T-cell (primary cell): ENCODE measurements around the gene MAPKAPK2. TPM values are rescaled to one million over a fixed set of nuclear protein-coding genes. Genes with fewer than 3 reads are reported as not detected.
A peak's percentile ranks its signal among the peaks of the same experiment; 100 is the strongest.

ENCODE experiments used
- ATAC-seq, 4 experiments: fragments of 200-7000 bp in 3 of 4; fragments of 150-1000 bp in 1 of 4; cut with Tn5 transposase; replicated peaks in 1 of 4; 1 replicate in 3 of 4; 2 replicates in 1 of 4; pipeline ENCODE4 v1.10.0; 2021; ENCODE audit warnings: moderate library complexity in 3 of 4, mild to moderate bottlenecking in 2 of 4, moderate number of reproducible peaks in 1 of 4
- CTCF ChIA-PET, 2 donors: fragments of 300-600 bp; sonication (Branson Sonifier 250); formaldehyde crosslinking; loops; one replicate each; lab custom pipeline; 2022; ENCODE audit warnings: antibody characterized with exemption in 2 of 2; lab: Charles Lee
- POLR2A ChIA-PET, 2 donors: fragments of 300-600 bp; sonication (Branson Sonifier 250); formaldehyde crosslinking; loops; one replicate each; lab custom pipeline; 2022; ENCODE audit warnings: antibody characterized with exemption in 2 of 2; lab: Charles Lee
- DNase-seq, 35 experiments: peaks; one replicate each; pipeline versions ENCODE4 v3.0.0 to v3.0.0-alpha.2; 2013 to 2023
- H3K27ac ChIP-seq: one replicate; pipeline ENCODE4 v1.5.1; 2013; ENCODE audit warnings: low read length
- H3K27me3 ChIP-seq, 2 experiments: replicated peaks in 1 of 2; 1 replicate in 1 of 2; 2 replicates in 1 of 2; pipeline versions ENCODE4 v1.6.1 to v1.7.0; 2013; ENCODE audit warnings: low read length in 1 of 2, mixed read lengths in 1 of 2; ENCODE audit not compliant: control insufficient read depth in 2 of 2, insufficient read depth in 2 of 2; ENCODE audit errors: extremely low read depth in 1 of 2
- H3K36me3 ChIP-seq, 2 donors: 1 replicate in 1 of 2; 2 replicates in 1 of 2; pipeline versions ENCODE4 v1.6.1 to v1.7.0; 2013; ENCODE audit warnings: low read length in 1 of 2; ENCODE audit not compliant: control insufficient read depth in 2 of 2, insufficient read depth in 1 of 2; ENCODE audit errors: extremely low read depth in 1 of 2
- H3K4me1 ChIP-seq, 2 experiments: 1 replicate in 1 of 2; 2 replicates in 1 of 2; pipeline versions ENCODE4 v1.6.1 to v1.7.0; 2013; ENCODE audit warnings: low read length in 2 of 2, mixed read lengths in 1 of 2; ENCODE audit not compliant: insufficient read depth in 2 of 2, control insufficient read depth in 1 of 2; ENCODE audit errors: extremely low read depth in 1 of 2
- H3K4me3 ChIP-seq, 2 donors: 1 replicate in 1 of 2; 2 replicates in 1 of 2; pipeline versions ENCODE4 v1.5.1 to v1.7.0; 2013; ENCODE audit warnings: mild to moderate bottlenecking in 2 of 2, low read length in 1 of 2, moderate library complexity in 1 of 2; ENCODE audit not compliant: control insufficient read depth in 1 of 2; ENCODE audit errors: extremely low read depth in 1 of 2
- H3K9me3 ChIP-seq: 2 replicates; pipeline ENCODE4 v1.7.0; 2013
- H3K27ac Mint-ChIP-seq, 2 donors: one replicate each; pipeline ENCODE4 v1.8.0; 2020 to 2021; ENCODE audit warnings: mild to moderate bottlenecking in 2 of 2, mixed read lengths in 2 of 2
- H3K27me3 Mint-ChIP-seq, 2 donors: one replicate each; pipeline ENCODE4 v1.8.0; 2021 to 2022; ENCODE audit warnings: mixed read lengths in 2 of 2
- H3K36me3 Mint-ChIP-seq: one replicate; pipeline ENCODE4 v1.8.0; 2021; ENCODE audit warnings: mixed read lengths
- H3K4me1 Mint-ChIP-seq, 3 donors: one replicate each; pipeline ENCODE4 v1.8.0; 2020 to 2022; ENCODE audit warnings: mixed read lengths in 3 of 3, mild to moderate bottlenecking in 1 of 3
- H3K4me3 Mint-ChIP-seq, 3 donors: one replicate each; pipeline ENCODE4 v1.8.0; 2020 to 2022; ENCODE audit warnings: mild to moderate bottlenecking in 3 of 3, mixed read lengths in 3 of 3, moderate library complexity in 3 of 3
- H3K9me3 Mint-ChIP-seq, 3 donors: one replicate each; pipeline ENCODE4 v1.8.0; 2020 to 2022; ENCODE audit warnings: mixed read lengths in 3 of 3
- WGBS: methylation state at CpG from one replicate; pipeline ENCODE4 v1.1.5; 2013; ENCODE audit warnings: missing lambda C conversion rate; ENCODE audit not compliant: insufficient coverage; 5-methylcytosine and 5-hydroxymethylcytosine counted together
- total RNA-seq, 35 experiments: library from RNA in 6 of 35; stranded (reverse) in 6 of 35; fragments of 120-200 nt in 1 of 35; gene quantifications; one replicate each; pipeline versions ENCODE4 v1.2.1 to v1.2.4 and lab custom pipeline; 2013 to 2026

MAPKAPK2 gene
- total RNA-seq, 5 donors from 2014 or later (not counting 1 experiment from before 2014, with no cell fraction given): 64.3 to 117 (median 78.4) TPM

DNA sequence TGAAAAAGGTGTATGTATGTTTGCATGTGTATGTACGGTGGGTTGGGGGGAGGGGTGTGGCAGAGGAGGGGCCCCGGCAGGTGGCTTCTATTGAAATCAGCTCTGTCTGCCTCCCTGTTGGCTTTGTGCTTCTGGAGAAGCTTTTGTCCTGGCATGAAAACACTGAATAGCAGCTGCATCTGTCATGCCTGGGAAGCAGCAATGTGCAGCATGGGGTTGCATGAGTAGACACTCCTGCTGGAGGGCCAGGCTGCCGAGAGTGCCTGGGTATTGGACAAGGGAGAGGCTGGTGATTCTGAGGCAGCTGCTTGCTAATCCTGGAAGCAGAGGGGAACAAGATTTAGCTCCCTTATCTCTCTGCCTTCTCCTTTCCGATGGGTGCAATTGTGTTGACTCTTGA, 20.5 kb downstream of the MAPKAPK2 start:
- Mint-ChIP-seq H3K27ac (peak overlapping the region in 1 of 2 donors; percentile 28), H3K9me3 (no peaks in the 10 kb centered on the region), H3K27me3 (no peaks in the 10 kb centered on the region), H3K4me3 (peak overlapping the region in 1 of 3 donors; percentile 55), H3K4me1 (peaks cover 92 to 95% (median 94%) of the 10 kb centered on the region in 3 donors), H3K36me3 (peaks cover 5% of the 10 kb centered on the region)
- Histone ChIP-seq H3K27ac (no peak overlapping the region), H3K27me3 (no peaks in the 10 kb centered on the region), H3K4me1 (peaks cover 30 to 64% of the 10 kb centered on the region in 2 experiments), H3K4me3 (no peak overlapping the region), H3K9me3 (no peaks in the 10 kb centered on the region), H3K36me3 (no peaks in the 10 kb centered on the region)
- ChIA-PET CTCF (interaction anchor here in 1 of 2 donors (1.6 kb wide), 1 partner anchor 22 kb away, joined by 3 read pairs; no protein-coding TSS in a partner anchor), POLR2A (interaction anchor here in 1 of 2 donors (0.6 to 1.1 kb wide), 2 partner anchors 9 to 93 kb away, joined by 6 read pairs; no protein-coding TSS in a partner anchor)
- ATAC-seq: no peak
- 93% methylated on average over 2 of the region's 4 CpGs for WGBS
- DNase-seq: no peak

DNA sequence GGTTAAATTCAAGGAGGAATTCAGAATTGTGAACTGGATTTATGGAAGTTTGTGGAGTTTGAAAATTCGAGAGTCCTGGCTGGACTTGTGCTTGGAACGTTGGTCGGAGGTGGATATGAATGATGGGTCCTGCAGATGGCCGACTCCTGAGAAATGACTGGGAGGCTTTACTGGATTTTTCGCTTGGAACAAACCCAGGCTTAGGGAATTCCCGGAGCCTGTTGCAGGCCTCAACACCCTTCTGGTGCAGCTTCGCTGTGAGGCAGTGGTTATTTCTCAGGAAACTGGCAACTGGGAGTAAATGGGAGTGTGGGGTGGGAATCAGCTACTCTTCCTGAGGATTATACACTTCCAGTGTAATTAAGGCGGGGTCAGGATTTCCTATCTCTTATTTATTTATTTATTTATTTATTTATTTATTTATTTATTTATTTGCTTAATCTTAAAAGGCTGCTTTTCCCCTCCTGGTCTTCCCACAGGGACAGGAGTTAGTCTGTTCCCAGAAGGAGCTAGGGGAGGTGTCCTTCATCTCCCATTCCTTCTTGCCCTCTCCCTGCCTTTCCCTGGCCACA, 21.1 kb downstream of the MAPKAPK2 start:
- no peak overlapping the region for H3K4me3 ChIP-seq
- no peaks in the 10 kb centered on the region for H3K27me3 ChIP-seq
- ATAC-seq: no peak
- ChIA-PET CTCF (interaction anchor here in 1 of 2 donors (0.5 kb wide), 1 partner anchor 358 kb away, joined by 4 read pairs; no protein-coding TSS in a partner anchor), POLR2A (interaction anchor here in 1 of 2 donors (1.1 kb wide), 1 partner anchor 9 kb away, joined by 6 read pairs; no protein-coding TSS in a partner anchor)
- H3K4me1 Mint-ChIP-seq: peaks cover 92 to 94% (median 92%) of the 10 kb centered on the region in 3 donors
- H3K9me3 ChIP-seq: no peaks in the 10 kb centered on the region
- DNase-seq: no peak
- WGBS: 95% methylated on average over 3 of the region's 8 CpGs
- peaks cover 30 to 62% of the 10 kb centered on the region in 2 experiments for H3K4me1 ChIP-seq
- H3K27ac ChIP-seq: no peak overlapping the region
- H3K9me3 Mint-ChIP-seq: no peaks in the 10 kb centered on the region
- peak overlapping the region in 1 of 3 donors; percentile 55 for H3K4me3 Mint-ChIP-seq
- H3K36me3 Mint-ChIP-seq: peaks cover 10% of the 10 kb centered on the region
- no peaks in the 10 kb centered on the region for H3K27me3 Mint-ChIP-seq
- H3K27ac Mint-ChIP-seq: peak overlapping the region in 1 of 2 donors; percentile 28
- H3K36me3 ChIP-seq: no peaks in the 10 kb centered on the region

DNA sequence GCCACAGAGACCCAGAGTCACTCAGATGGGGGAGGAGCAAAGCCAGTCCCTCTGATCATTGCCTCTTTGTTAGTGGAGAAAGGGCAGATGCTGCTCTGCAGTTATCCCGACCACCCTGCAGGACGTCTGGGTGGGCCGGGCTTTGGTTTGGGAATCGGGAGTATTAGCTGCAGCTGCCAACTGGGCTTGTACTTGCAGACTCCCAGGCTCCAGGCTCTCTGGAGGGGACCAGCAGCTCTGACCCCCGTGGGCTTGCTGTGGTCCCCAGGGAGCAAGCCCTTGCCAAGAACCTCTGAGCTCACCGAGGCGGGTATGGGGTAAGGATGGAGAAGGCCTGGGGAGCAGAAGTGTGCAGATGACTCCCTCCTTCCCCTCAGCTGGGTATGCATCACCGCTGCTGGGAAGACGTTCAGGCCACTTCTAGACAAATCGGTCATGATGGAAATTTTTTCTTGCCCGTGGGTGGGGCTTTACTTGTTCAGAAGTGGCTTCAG, 21.6 kb downstream of the MAPKAPK2 start:
- Histone ChIP-seq H3K27me3 (no peaks in the 10 kb centered on the region), H3K27ac (no peak overlapping the region), H3K4me1 (peaks cover 30 to 62% of the 10 kb centered on the region in 2 experiments), H3K4me3 (no peak overlapping the region), H3K9me3 (no peaks in the 10 kb centered on the region), H3K36me3 (no peaks in the 10 kb centered on the region)
- ATAC-seq (no peak), DNase-seq (no peak)
- ChIA-PET CTCF (interaction anchor here in 1 of 2 donors (0.5 kb wide), 1 partner anchor 359 kb away, joined by 4 read pairs; no protein-coding TSS in a partner anchor), POLR2A (no interaction called here)
- Mint-ChIP-seq H3K27me3 (no peaks in the 10 kb centered on the region), H3K4me3 (peak overlapping the region in 1 of 3 donors; percentile 46), H3K27ac (peak overlapping the region in 1 of 2 donors; percentile 44), H3K4me1 (peaks cover 87 to 88% (median 87%) of the 10 kb centered on the region in 3 donors), H3K36me3 (peaks cover 10% of the 10 kb centered on the region), H3K9me3 (no peaks in the 10 kb centered on the region)
- 78% methylated on average over 4 of the region's 11 CpGs for WGBS

DNA sequence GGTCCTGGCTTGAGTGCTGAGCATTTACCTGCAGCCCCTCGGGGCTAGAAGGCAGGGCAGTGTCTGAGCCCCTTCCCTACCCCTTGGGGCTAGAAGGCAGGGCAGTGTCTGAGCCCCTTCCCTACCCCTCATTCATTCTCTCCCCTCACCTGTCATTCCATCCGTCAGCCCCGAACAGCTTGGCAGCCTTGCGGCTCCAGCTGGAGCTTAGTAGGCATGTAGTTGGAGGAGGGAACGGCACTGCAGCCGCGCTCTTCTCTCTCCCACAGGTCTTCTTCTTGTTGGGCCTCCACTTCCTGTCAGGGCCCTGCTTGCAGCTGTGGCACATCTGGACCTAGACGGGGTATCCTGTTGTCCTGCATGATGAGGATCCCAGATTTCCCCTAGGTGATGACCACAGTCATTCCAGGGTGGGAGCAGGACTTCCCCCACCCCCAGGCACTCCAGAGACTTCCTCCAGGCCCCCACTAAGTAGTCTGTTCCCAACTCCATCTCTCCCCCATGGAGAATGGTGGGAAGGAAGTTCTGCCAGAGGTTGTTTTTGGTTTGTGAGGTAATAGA, 22.2 kb downstream of the MAPKAPK2 start:
- no peaks in the 10 kb centered on the region for H3K27me3 ChIP-seq
- WGBS: 33% methylated on average over 2 of the region's 8 CpGs
- no peak overlapping the region for H3K27ac ChIP-seq
- no peaks in the 10 kb centered on the region for H3K36me3 ChIP-seq
- DNase-seq (no peak), ATAC-seq (no peak)
- CTCF ChIA-PET: no interaction called here
- H3K4me1 ChIP-seq: peaks cover 30 to 65% of the 10 kb centered on the region in 2 experiments
- H3K36me3 Mint-ChIP-seq: peaks cover 11% of the 10 kb centered on the region
- H3K27ac Mint-ChIP-seq: peak overlapping the region in 1 of 2 donors; percentile 44
- H3K27me3 Mint-ChIP-seq: no peaks in the 10 kb centered on the region
- H3K4me3 ChIP-seq: no peak overlapping the region
- peaks cover 89 to 90% (median 90%) of the 10 kb centered on the region in 3 donors for H3K4me1 Mint-ChIP-seq
- POLR2A ChIA-PET: no interaction called here
- H3K4me3 Mint-ChIP-seq: peak overlapping the region in 1 of 3 donors; percentile 46
- no peaks in the 10 kb centered on the region for H3K9me3 Mint-ChIP-seq
- H3K9me3 ChIP-seq: no peaks in the 10 kb centered on the region

DNA sequence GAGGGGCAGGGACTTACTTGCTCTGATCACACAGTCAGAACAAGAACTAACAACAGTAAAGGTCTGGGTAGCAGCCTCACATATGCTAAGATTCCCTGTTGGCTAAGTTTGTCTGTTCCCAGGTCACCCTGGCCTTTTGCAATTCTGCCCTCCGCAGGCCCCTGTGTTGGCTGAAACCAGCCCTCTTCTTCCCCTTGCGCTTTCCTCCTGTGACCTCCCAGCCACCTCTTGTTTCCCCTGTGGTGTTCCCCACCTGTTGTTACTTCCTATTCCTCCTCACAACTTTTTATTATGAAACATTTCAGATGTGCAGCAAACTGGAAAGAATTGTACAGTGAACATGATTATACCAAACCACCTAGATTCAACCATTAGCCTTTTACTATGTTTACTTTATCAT, 23.4 kb downstream of the MAPKAPK2 start:
- H3K4me1 ChIP-seq: peaks cover 32 to 61% of the 10 kb centered on the region in 2 experiments
- ChIA-PET POLR2A (interaction anchor here in 1 of 2 donors (0.6 kb wide), 1 partner anchor 164 kb away, joined by 3 read pairs; no protein-coding TSS in a partner anchor), CTCF (interaction anchor here in 1 of 2 donors (1.4 kb wide), 1 partner anchor 16 kb away, joined by 3 read pairs; no protein-coding TSS in a partner anchor)
- no peak overlapping the region for H3K4me3 ChIP-seq
- no peak for DNase-seq
- Mint-ChIP-seq H3K27ac (peak overlapping the region; percentile 8 to 29), H3K4me1 (peaks cover 86 to 91% (median 88%) of the 10 kb centered on the region in 3 donors), H3K4me3 (peak overlapping the region in 1 of 3 donors; percentile 46), H3K27me3 (no peaks in the 10 kb centered on the region), H3K9me3 (no peaks in the 10 kb centered on the region), H3K36me3 (peaks cover 8% of the 10 kb centered on the region)
- H3K36me3 ChIP-seq: no peaks in the 10 kb centered on the region
- no peaks in the 10 kb centered on the region for H3K9me3 ChIP-seq
- H3K27ac ChIP-seq: no peak overlapping the region
- H3K27me3 ChIP-seq: no peaks in the 10 kb centered on the region
- ATAC-seq: no peak
- WGBS: 50% methylated on average over 1 of the region's 2 CpGs

DNA sequence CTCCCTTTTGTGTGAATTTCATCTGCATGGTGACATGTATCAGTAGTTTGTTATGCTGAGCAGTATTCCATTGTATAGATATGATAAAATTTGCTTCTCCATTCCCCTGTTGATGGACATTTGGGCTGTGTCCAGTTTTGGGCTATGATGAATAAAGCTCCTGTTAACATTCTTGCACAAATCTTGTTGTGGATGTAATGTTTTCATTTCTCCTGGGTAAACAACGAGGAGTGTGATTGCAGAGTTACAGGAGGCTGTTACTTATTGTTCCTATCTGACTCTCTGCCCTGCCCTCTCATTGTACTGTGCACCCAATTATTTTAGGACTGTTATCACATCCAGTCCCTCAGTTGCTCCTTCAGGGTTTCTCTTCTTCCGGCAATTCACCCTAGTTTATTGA, 24.2 kb downstream of the MAPKAPK2 start:
- H3K27ac ChIP-seq: no peak overlapping the region
- no peaks in the 10 kb centered on the region for H3K9me3 Mint-ChIP-seq
- H3K9me3 ChIP-seq: no peaks in the 10 kb centered on the region
- no peak overlapping the region for H3K4me3 Mint-ChIP-seq
- H3K4me1 Mint-ChIP-seq: peaks cover 86 to 91% (median 88%) of the 10 kb centered on the region in 3 donors
- WGBS: no CpG with 5 or more reads among the region's 2 CpGs
- H3K27me3 Mint-ChIP-seq: no peaks in the 10 kb centered on the region
- no peaks in the 10 kb centered on the region for H3K27me3 ChIP-seq
- no peaks in the 10 kb centered on the region for H3K36me3 ChIP-seq
- DNase-seq (no peak), ATAC-seq (no peak)
- H3K4me3 ChIP-seq: no peak overlapping the region
- ChIA-PET CTCF (interaction anchor here in 1 of 2 donors (1.1 to 1.4 kb wide), 3 partner anchors 15 to 26 kb away, joined by 3 to 4 read pairs (median 3); no protein-coding TSS in a partner anchor), POLR2A (interaction anchor here in 1 of 2 donors (0.6 to 1.0 kb wide), 2 partner anchors 17 to 122 kb away, joined by 3 to 7 read pairs; no protein-coding TSS in a partner anchor)
- peaks cover 8% of the 10 kb centered on the region for H3K36me3 Mint-ChIP-seq
- peaks cover 30 to 61% of the 10 kb centered on the region in 2 experiments for H3K4me1 ChIP-seq
- no peak overlapping the region for H3K27ac Mint-ChIP-seq
